H54 (cell line): Measurements from ENCODE around the gene GMEB2.
A peak's percentile ranks its signal among the peaks of the same experiment; 100 is the strongest.
"Not testable (repeated sequence)": the region's sequence is repeated elsewhere in the genome, so short reads cannot be mapped to it uniquely, and the experiment has no call there.

ENCODE experiments used
- DNase-seq: peaks from one replicate; pipeline ENCODE4 v3.0.0; 2011; ENCODE audit warnings: low spot score, mixed read lengths; ENCODE audit not compliant: insufficient read length
- FAIRE-seq: peaks from 3 replicates; lab custom pipeline; 2011; peaks lifted over from hg19 to GRCh38; lab: Jason Lieb, UNC
- POLR2A ChIP-seq: IDR thresholded peaks from 2 replicates; pipeline ENCODE4 v1.6.1; 2011; ENCODE audit warnings: low read depth, mild to moderate bottlenecking, low read length

GMEB2 gene

GRCh38 chr20:63651942-63652191 lies 25.0 kb upstream of the GMEB2 start:
- FAIRE-seq, result no peak
- TF ChIP-seq POLR2A, result no peak
- DNase-seq, result no peak

- FAIRE-seq, DNase-seq: not testable (repeated sequence)
Measured at GRCh38 chr20:63650486-63650885, 23.6 kb upstream of the GMEB2 start.

DNA sequence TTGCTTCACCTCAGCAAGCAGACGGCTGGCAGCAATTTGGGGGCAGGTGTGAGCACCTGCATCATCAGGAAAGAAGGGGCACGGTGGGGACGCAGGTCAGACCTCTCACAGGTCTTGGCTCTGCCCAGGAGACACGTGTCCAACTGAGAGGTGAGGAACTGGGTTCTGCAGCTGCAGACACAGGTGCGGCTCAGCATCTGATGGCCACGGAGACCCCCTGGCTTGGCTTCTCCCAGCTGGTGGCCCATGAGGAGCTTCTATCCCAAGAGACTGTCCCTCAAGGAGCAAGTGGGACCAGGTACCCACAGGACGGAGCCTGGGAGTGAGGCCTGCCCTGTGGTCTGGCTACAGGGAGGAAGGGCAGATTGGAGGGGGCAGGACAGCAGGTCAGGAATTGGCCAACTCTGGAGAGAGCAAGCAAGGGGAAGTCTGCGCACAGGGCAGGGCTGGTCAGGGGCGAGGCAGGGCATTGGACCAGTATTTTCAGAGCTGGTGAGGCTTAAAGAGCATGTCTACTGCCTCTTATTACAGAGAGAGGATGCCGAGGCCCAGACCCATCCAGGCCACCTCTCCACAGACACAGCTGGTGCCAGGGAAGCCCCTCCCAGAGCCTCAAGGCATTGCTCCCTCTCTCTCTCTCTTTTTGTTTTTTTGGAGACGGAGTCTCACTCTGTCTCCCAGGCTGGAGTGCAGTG lies 22.1 kb upstream of the GMEB2 start:
- no peak for TF ChIP-seq POLR2A
- no peak for FAIRE-seq
- no peak for DNase-seq

DNA sequence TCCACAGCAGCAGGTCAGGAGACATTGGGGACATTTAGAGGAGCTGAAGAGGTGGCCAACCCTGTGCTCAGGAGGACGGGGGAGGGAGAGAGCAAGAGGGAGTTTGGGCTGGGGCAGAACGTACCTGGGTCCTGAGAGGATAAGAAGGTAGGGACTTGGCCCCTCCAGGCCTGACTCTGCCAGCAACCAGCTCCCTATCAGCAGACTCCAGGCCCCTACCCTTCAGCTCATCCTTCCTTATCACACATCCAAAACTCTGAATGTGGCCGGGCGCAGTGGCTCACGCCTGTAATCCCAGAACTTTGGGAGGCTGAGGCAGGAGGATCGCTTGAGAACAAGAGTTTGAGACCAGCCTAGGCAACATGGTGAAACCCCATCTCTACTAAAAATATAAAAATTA lies 21.3 kb upstream of the GMEB2 start:
- no peak for DNase-seq
- TF ChIP-seq POLR2A, result no peak
- no peak for FAIRE-seq

DNA sequence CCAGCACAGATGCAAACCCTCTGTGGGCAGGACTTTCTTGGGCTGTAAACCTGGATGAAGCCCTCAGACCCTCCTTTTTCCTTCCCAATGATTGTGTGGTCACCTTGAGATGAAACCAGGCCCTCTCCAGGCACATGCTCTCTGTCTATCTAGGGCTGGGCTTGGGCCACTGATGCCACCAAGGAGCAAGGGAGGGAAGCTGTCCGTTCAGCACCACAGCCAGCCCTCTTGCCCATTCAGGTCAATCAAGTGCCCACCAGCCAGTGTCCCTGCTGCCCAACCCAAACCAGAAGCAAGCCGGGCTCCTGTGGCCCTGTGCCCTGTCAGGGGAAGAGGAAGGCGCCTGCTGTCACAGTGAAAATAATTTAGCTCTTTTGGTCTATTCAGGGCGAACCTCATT lies 18.3 kb upstream of the GMEB2 start:
- no peak for FAIRE-seq
- no peak for DNase-seq
- no peak for TF ChIP-seq POLR2A

DNA sequence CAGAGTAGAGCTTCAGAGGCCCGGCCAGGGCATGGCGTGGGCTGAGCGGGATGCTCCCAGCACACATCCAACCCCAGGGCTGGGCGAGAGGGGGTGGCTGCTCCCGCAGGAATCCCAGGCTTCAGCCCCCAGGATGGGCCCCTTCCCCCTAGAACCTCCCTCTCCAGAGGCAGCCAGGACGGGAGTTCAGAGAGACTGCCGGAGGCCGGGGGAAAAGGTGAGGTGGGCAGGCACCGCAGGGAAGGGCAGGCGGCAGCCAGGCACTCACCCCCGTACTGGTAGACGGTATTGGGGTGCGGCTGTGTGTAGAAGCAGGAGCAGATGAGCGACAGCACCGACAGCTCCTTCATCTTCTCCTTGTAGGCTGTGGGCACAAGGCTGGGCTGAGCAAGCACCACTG lies 17.0 kb upstream of the GMEB2 start:
- no peak for TF ChIP-seq POLR2A
- FAIRE-seq (no peak), DNase-seq (no peak)

DNA sequence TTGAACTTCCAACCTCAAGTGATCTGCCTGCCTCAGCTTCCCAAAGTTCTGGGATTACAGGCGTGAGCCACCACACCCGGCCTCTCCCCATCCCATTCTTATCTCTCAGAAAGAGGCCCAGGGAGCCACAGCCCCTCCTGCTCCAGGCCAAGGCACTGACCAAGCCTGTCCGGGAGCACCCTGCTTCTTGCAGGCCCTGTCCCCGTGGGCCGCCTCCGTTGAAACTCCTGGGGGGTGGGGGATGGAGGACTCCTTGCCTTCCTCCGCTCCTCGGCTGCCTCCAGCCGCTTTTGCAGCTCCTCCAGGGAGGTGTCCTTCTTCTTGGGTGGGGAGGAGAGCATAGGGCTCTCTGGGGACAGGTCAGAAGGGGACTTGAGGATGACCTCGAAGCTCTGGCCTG lies 16.6 kb upstream of the GMEB2 start:
- FAIRE-seq, result no peak

DNA sequence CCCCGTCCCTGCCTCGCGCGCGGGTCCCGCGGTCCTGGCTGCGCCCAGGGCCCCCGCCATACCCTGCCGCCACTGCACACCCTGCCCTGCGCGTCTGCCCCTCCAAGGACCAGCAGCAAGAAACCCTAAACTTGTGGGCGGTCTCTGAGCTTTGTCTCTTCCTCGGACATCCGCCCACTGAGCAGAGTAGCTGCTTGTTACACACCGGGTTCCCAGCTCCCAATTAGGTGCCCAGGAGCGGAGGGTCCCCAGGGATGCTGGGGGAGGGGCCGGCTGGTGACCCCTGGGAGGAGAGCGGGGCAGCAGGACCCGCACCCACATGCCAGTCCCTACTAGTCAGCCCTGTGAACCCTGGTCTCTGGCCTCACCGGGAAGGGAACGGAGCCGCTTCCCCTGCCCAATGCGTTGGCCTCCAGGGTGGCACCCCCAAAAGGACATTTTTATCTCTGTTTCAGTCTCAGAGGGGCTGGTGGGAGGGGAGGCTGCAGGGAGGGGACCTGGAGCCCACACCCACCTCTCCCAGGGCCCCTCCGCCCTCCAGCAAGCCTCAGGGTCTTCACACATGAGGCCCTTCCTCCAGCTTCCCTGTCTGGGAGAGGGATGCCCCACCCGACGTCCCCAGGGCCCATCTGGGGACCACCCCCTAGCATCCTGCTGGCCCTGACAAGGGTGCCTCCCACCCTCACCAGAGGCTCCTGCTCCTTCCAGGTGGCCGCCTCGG lies 15.8 kb upstream of the GMEB2 start:
- no peak for DNase-seq
- no peak for FAIRE-seq
- no peak for TF ChIP-seq POLR2A

More for the DNA sequence above, 16.6 kb upstream of the GMEB2 start:
- no peak for TF ChIP-seq POLR2A
- DNase-seq, result no peak

DNA sequence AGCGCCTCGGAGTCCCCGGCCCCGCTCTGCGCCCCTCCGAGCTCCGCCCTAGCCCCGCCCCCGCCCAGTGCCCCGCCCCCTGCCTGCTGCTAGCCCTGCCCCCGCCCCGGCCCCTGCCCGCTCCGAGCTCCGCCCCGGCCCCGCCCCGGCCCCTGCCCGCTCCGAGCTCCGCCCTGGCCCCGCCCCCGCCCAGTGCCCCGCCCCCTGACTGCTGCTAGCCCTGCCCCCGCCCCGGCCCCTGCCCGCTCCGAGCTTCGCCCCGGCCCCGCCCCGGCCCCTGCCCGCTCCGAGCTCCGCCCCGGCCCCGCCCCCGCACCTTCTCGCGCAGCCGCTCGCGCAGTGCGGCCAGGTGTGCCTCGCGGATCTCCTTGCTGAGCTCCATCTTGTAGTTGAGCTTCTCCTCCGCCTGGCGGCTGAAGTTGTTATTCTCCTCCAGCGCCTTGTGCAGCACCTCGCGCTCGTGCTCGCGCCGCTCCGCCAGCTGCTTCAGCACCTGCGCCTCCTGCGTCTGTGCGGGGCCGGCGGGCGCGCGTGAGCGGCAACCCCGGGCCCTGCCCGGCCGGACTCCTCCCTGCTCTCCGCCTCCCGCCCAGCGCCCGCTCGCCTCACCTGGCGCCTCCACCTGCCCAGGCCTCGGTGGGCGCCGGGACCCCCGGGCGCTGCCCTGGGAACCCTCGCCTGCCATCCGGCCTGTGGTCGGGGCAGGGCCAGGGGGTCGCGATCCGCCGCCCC lies 15.1 kb upstream of the GMEB2 start:
- no peak for FAIRE-seq
- peak; percentile 73 for DNase-seq
- no peak for TF ChIP-seq POLR2A

GRCh38 chr20:63641146-63641791 lies 14.4 kb upstream of the GMEB2 start:
- FAIRE-seq (no peak), DNase-seq (no peak)
- TF ChIP-seq POLR2A, result no peak

DNA sequence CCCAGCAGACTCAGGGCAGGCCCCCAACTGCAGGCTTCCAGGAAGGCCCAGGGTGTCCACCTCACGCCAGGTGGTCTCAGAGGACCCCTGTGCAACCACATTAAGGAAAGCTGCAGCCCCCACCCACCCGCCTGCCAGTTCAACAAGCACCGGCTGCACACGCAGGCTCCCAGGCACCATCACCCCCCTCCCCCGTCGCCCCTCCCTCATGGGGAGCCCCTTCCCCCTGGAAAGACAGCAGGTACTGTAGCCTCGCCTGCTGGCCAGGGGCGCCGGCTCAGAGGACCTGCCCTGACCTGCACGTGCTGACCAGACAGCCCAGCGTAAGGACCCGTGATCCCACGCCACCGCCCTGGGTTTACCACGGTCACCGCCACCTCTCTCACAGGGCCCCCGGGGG lies 13.8 kb upstream of the GMEB2 start:
- not testable (repeated sequence) for FAIRE-seq

GRCh38 chr20:63640086-63640485 lies 13.2 kb upstream of the GMEB2 start:
- TF ChIP-seq POLR2A, result no peak
- no peak for DNase-seq
- no peak for FAIRE-seq

More for the DNA sequence above, 13.8 kb upstream of the GMEB2 start:
- DNase-seq, result not testable (repeated sequence)

- FAIRE-seq (no peak), DNase-seq (no peak)
- no peak for TF ChIP-seq POLR2A
Measured at GRCh38 chr20:63639093-63639975, 12.4 kb upstream of the GMEB2 start.
